Heart left ventricle (tissue), 16 donors: ENCODE data around the gene ATRNL1. TPM values are rescaled to one million over a fixed set of nuclear protein-coding genes. Genes with fewer than 3 reads are reported as not detected.
"Not testable (repeated sequence)": the region's sequence is repeated elsewhere in the genome, so short reads cannot be mapped to it uniquely, and the experiment has no call there.

Experiments used
- ATAC-seq, 4 donors: fragments of 200-7000 bp; cut with Tn5 transposase; one replicate each; pipeline ENCODE4 v1.9.1; 2020 to 2022; ENCODE audit warnings: moderate library complexity in 4 of 4, mild to moderate bottlenecking in 3 of 4, moderate number of reproducible peaks in 1 of 4
- DNase-seq, 5 donors: peaks; one replicate each; pipeline ENCODE4 v3.0.0-alpha.2; 2020
- H3K27ac ChIP-seq, 12 donors: fragments of 200-600 bp; sonication (generic) in 4 of 12; one replicate each; pipeline versions ENCODE4 v1.5.0 to v1.8.0; 2016 to 2022; ENCODE audit warnings: mild to moderate bottlenecking in 2 of 12
- H3K27me3 ChIP-seq, 9 donors: fragments of 200-600 bp; sonication (generic) in 2 of 9; one replicate each; pipeline versions ENCODE4 v1.5.1 to v1.8.0; 2016 to 2022; ENCODE audit warnings: mild to moderate bottlenecking in 3 of 9
- H3K36me3 ChIP-seq, 9 donors: fragments of 200-600 bp; sonication (generic) in 2 of 9; one replicate each; pipeline versions ENCODE4 v1.5.0 to v1.8.0; 2018 to 2022; ENCODE audit warnings: mild to moderate bottlenecking in 2 of 9
- H3K4me1 ChIP-seq, 12 donors: fragments of 200-600 bp; sonication (generic) in 4 of 12; one replicate each; pipeline versions ENCODE4 v1.5.0 to v1.8.0; 2016 to 2022; ENCODE audit warnings: mild to moderate bottlenecking in 3 of 12
- H3K4me3 ChIP-seq, 12 donors: fragments of 200-600 bp; sonication (generic) in 4 of 12; one replicate each; pipeline versions ENCODE4 v1.5.0 to v1.8.0; 2017 to 2022; ENCODE audit warnings: mild to moderate bottlenecking in 9 of 12, moderate library complexity in 4 of 12
- H3K9me3 ChIP-seq, 12 donors: fragments of 200-600 bp; sonication (generic) in 4 of 12; one replicate each; pipeline versions ENCODE4 v1.5.0 to v1.8.0; 2016 to 2022; ENCODE audit warnings: mild to moderate bottlenecking in 1 of 12
- POLR2A ChIP-seq, 2 donors: fragments of 450-650 bp; IDR thresholded peaks; one replicate each; pipeline ENCODE4 v1.6.1; 2017; ENCODE audit warnings: antibody characterized with exemption in 2 of 2, mild to moderate bottlenecking in 2 of 2, moderate library complexity in 2 of 2
- WGBS, 4 donors: extraction: QIAGEN DNeasy Blood & Tissue Kit in 2 of 4; methylation state at CpG; one replicate each; pipeline versions ENCODE4 v1.1.5 to v1.1.7; 2013 to 2018; 5-methylcytosine and 5-hydroxymethylcytosine counted together
- intact Hi-C, 10 donors: fragments of 100-400 bp; cut with DNase I; formaldehyde crosslinking; loops; one replicate each; pipeline versions ENCODE4 v1.11.1 to v1.14.2; 2022
- polyA plus RNA-seq, 2 donors: library from polyadenylated mRNA; stranded (reverse); fragments of 200-250 nt; gene quantifications; one replicate each; pipeline ENCODE4 v1.2.3, GENCODE V29; 2013
- total RNA-seq, 9 donors: library from RNA; depleted of rRNA in 2 of 9; stranded (reverse); fragments of >200 nt in 2 of 9; fragmentation: NEBNext Ultra II Directional in 3 of 9; extraction: Animal tissue kit (Norgen Biotek cat#: 25700) in 3 of 9; gene quantifications; one replicate each; pipeline versions ENCODE4 v1.1.0 to v1.2.4, GENCODE V29; 2016 to 2023
- TF ChIP-seq, protein P1 (sequence below), 12 donors: fragments of 200-600 bp; sonication (generic) in 4 of 12; IDR thresholded peaks; one replicate each; pipeline versions ENCODE4 v1.5.0 to v1.8.0; 2018 to 2022; ENCODE audit warnings: antibody characterized with exemption in 12 of 12, mild to moderate bottlenecking in 5 of 12
- donor health status: ischemic (EF 13 %, LVEDD 7.1; RV severe dilation, severe dysfunction).
- donor health status: healthy with polysubstance abuse.
- donor health status: DM: no; HTN: yes; CAD: no.
- donor health status: DM: no; HTN: no; CAD: no.
- donor health status: ischemic (EF 25% LVEDD 6.9; RV normal size, moderate dysfunction).
- donor health status: ischemic (EF 25% LVEDD 5.7; RV mildly dilated, moderate dysfunction).
- donor health status: healthy.
- donor health status: DM: yes; HTN: yes; CAD: no.
- donor health status: ischemic (EF 35%, LVEDD 5.7; RV mildly dilated, moderate dysfunction).
- donor health status: nonischemic (EF 11% LVEDD 7.7; RV severe dilation, severe dysfunction).
- donor health status: DM: yes; HTN: yes; CAD: no.
- donor health status: PGD.
- donor health status: ischemic (EF 29% LVEDD 5.4; RV normal size, mild dysfunction).
- donor health status: nonischemic (EF 23%, LVEDD 6.1; RV moderate dilation, normal function).

The ATRNL1 gene
- total and polyA plus RNA-seq, 11 donors: 0.13 to 28.5 (median 3.0) TPM

DNA sequence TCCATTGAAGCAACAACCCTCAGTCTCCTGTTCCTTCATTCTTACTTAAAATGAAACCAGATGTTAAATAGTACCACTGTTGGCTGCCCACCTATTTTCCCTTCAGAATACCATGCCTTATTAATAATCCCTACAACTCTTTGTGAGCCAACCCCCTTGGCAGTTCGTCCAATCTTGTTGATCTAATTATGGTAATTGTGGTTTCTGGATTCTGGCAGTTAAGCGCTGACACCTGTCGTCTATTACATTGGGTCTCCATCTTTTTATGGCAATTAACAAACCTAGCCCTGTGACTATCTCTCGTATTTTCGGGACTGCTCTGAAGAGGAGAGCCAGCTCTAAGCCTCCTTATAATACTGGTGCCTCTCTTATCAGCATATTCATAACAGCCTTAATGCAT lies 432.0 kb downstream of the ATRNL1 start:
- peaks cover 0 to 22% (median 4%) of the 10 kb centered on the region in 12 donors for H3K9me3 ChIP-seq
- WGBS, 4 donors: 84 to 85% (median 84%) methylated on average over 5 of the region's 5 CpGs
- intact Hi-C loops: no loop called here

DNA sequence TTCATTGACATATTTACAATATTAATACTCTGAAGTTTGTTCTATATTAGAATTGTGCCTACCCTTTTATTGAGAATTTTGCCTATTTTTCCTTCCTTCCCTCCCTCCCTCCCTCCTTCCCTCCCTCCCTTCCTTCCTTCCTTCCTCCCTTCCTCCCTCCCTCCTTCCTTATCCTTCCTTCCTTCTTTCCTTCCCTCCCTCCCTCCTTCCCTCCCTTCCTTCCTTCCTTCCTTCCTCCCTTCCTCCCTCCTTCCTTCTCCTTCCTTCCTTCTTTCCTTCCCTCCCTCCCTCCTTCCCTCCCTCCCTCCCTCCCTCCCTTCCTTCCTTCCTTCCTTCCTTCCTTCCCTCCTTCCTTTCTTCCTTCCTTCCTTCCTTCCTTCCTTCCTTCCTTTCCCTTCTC lies 434.5 kb downstream of the ATRNL1 start:
- H3K27me3 ChIP-seq: not testable (repeated sequence)

More for the DNA sequence above, 432.0 kb downstream of the ATRNL1 start:
- Histone ChIP-seq H3K27ac (no peak overlapping the region), H3K4me1 (no peaks in the 10 kb centered on the region), H3K4me3 (no peak overlapping the region), H3K36me3 (no peaks in the 10 kb centered on the region), H3K27me3 (no peaks in the 10 kb centered on the region)
- ATAC-seq (no peak), DNase-seq (no peak)
- no peak for TF ChIP-seq POLR2A (IDR thresholded peaks at IDR 0.05)
- TF ChIP-seq, protein P1, sequence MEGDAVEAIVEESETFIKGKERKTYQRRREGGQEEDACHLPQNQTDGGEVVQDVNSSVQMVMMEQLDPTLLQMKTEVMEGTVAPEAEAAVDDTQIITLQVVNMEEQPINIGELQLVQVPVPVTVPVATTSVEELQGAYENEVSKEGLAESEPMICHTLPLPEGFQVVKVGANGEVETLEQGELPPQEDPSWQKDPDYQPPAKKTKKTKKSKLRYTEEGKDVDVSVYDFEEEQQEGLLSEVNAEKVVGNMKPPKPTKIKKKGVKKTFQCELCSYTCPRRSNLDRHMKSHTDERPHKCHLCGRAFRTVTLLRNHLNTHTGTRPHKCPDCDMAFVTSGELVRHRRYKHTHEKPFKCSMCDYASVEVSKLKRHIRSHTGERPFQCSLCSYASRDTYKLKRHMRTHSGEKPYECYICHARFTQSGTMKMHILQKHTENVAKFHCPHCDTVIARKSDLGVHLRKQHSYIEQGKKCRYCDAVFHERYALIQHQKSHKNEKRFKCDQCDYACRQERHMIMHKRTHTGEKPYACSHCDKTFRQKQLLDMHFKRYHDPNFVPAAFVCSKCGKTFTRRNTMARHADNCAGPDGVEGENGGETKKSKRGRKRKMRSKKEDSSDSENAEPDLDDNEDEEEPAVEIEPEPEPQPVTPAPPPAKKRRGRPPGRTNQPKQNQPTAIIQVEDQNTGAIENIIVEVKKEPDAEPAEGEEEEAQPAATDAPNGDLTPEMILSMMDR (IDR thresholded peaks at IDR 0.05): no peak

DNA sequence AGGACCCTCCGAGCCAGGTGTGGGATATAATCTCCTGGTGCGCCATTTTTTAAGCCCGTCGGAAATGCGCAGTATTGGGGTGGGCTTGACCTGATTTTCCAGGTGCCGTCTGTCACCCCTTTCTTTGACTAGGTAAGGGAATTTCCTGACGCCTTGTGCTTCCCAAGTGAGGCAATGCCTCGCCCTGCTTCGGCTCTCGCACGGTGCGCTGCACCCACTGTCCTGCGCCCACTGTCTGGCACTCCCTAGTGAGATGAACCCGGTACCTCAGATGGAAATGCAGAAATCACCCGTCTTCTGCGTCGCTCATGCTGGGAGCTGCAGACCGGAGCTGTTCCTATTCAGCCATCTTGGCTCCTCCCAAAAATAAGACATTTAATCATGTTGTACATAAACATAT lies 443.2 kb downstream of the ATRNL1 start:
- 90 to 95% (median 93%) methylated on average over 18 of the region's 18 CpGs for WGBS, 4 donors
- H3K4me1 ChIP-seq, H3K9me3 ChIP-seq, H3K27me3 ChIP-seq, H3K27ac ChIP-seq, intact Hi-C loops, H3K4me3 ChIP-seq, ATAC-seq, H3K36me3 ChIP-seq, DNase-seq: not testable (repeated sequence)

More for the DNA sequence above, 434.5 kb downstream of the ATRNL1 start:
- H3K4me1 ChIP-seq, H3K27ac ChIP-seq, intact Hi-C loops, H3K36me3 ChIP-seq, ATAC-seq, DNase-seq, H3K4me3 ChIP-seq: not testable (repeated sequence)
- H3K9me3 ChIP-seq: peaks cover 0 to 17% (median 2%) of the 10 kb centered on the region in 12 donors

DNA sequence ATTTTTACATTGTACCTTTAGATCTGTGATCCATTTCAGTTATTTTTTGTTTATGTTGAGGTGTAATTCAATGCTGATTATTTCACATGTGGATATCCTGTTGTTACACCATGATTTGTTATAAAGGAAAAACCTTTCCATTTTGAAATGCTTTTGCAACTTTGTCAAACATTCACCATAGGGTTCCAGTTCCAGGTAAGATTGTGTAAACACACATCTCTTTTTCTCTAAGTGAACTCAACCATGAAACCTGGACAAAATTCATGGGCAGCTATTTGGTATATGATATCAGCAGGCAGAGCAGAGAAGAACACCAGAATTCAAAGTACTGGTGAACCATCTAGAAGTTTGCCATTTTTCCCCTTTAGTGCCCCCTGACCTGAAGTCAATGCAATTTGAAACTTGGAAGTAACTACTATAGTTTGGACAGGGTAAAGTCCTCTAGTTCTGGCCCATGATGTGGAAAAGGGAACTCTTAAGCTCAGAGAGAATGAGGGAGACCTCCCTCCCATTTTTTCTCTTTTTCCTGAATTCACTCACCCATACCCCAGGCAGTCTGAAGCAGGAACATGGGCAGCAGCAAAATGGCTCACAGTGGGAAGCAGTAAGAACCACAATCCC lies 446.1 kb downstream of the ATRNL1 start:
- Histone ChIP-seq H3K36me3 (no peaks in the 10 kb centered on the region), H3K27ac (no peak overlapping the region), H3K4me3 (no peak overlapping the region), H3K9me3 (peaks cover 0 to 5% (median 0%) of the 10 kb centered on the region in 12 donors), H3K27me3 (no peaks in the 10 kb centered on the region), H3K4me1 (no peaks in the 10 kb centered on the region)
- intact Hi-C loops: no loop called here
- DNase-seq: no peak
- ATAC-seq: no peak
- TF ChIP-seq, protein P1 (IDR thresholded peaks at IDR 0.05): no peak
- TF ChIP-seq POLR2A (IDR thresholded peaks at IDR 0.05): no peak

DNA sequence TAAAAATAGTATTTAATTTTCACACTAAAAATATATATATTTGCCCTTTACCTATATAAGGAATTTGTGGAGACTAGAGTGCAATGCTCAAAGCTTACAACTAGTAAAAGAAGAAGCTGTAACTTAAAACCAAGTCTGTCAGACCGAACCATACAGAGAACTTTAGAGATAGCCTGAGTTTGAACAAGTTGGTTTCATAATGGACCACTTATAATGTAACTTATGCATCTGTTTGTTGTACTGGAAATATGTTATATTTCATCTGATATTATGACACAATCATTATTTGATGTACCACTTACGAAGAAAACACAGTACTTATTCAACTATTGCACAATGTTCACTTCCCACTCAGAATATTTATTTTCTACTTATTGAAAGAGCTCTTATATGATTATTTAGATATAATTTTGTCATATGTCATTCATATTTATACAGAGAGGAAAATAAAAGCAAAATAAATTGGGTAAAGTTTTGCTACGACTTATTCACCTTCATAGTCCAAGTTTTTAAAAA lies 462.8 kb downstream of the ATRNL1 start:
- no peak for ATAC-seq
- WGBS, 4 donors: 54 to 56% (median 55%) methylated on average over 3 of the region's 3 CpGs
- intact Hi-C loops: no loop called here
- H3K9me3 ChIP-seq: no peaks in the 10 kb centered on the region
- TF ChIP-seq, protein P1 (IDR thresholded peaks at IDR 0.05): no peak
- TF ChIP-seq POLR2A (IDR thresholded peaks at IDR 0.05): no peak
- H3K27me3 ChIP-seq: no peaks in the 10 kb centered on the region
- no peak for DNase-seq
- H3K27ac ChIP-seq: no peak overlapping the region
- H3K4me3 ChIP-seq: no peak overlapping the region
- H3K4me1 ChIP-seq: no peaks in the 10 kb centered on the region
- no peaks in the 10 kb centered on the region for H3K36me3 ChIP-seq
